Astrocyte of the spinal cord (primary cell): ENCODE data around the gene TMEM40.

Experiments used
- DNase-seq: peaks from one replicate; pipeline ENCODE4 v3.0.0; 2011; ENCODE audit warnings: low read depth, low spot score
- H3K4me3 ChIP-seq: 2 replicates; pipeline ENCODE4 v1.5.1; 2011; ENCODE audit warnings: low read depth, mild to moderate bottlenecking, low read length, moderate library complexity
- in situ Hi-C: cut with HindIII; loops from 2 replicates; pipeline ENCODE4 v1.10.0; 2017; ENCODE audit warnings: low sequenced_read_pairs
- TF ChIP-seq, protein P1 (sequence below): IDR thresholded peaks from 2 replicates; pipeline ENCODE4 v1.5.1; 2012; ENCODE audit warnings: low read depth, mild to moderate bottlenecking, low read length, inconsistent platforms

Gene TMEM40

DNA sequence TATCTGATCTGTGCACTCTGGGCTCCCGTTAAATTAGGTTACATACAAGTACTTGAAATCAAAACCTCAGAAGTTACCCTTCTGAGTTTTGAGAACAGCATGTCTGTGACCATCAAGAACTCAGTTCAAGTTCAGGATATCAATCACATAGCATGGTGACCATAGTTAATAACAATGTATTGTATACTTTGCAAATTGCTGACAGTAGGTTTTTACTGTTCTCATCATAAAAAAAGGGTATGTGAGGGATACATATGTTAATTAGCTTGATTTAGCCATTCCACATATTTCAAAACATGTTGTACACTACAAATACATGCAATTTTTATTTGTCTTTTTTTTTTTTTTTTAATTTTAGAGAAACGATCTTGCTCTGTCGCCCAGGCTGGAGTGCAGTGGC is 25.5 kb downstream of the TMEM40 start:
- no peak overlapping the region for H3K4me3 ChIP-seq
- in situ Hi-C loops = no loop called here
- no peak for DNase-seq
- TF ChIP-seq, protein P1, sequence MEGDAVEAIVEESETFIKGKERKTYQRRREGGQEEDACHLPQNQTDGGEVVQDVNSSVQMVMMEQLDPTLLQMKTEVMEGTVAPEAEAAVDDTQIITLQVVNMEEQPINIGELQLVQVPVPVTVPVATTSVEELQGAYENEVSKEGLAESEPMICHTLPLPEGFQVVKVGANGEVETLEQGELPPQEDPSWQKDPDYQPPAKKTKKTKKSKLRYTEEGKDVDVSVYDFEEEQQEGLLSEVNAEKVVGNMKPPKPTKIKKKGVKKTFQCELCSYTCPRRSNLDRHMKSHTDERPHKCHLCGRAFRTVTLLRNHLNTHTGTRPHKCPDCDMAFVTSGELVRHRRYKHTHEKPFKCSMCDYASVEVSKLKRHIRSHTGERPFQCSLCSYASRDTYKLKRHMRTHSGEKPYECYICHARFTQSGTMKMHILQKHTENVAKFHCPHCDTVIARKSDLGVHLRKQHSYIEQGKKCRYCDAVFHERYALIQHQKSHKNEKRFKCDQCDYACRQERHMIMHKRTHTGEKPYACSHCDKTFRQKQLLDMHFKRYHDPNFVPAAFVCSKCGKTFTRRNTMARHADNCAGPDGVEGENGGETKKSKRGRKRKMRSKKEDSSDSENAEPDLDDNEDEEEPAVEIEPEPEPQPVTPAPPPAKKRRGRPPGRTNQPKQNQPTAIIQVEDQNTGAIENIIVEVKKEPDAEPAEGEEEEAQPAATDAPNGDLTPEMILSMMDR = no peak

DNA sequence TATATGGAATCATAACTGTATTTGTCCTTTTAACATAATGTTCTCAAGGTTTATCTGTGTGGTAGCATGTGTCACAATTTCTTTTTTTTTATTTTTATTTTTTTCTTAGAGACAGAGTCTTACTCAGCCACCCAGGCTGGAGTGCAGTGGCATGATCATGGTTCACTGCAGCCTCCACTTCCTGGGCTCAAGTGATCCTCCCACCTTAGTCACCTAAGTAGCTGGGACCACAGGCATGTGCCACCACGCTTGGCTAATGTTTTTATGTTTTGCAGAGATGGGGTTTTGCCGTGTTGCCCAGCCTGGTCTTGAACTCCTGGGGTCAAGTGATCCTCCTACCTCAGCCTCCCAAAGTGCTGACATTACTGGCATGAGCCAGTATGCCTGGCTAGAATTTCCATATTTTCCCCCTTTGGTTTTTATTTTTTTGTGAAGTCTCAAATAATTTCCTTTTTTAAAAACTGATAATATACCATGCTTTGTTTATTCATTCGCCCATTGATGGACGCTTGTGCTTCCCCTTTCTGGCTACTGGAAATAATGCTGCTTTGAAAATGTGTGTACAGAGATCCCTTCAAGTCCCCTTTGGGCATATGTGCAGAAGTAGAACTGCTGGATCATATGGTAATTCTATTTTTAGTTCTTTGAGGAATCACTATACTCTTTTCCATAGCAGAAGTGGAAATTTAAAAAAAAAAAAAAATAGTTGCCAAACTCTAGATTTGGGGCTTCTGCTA is 28.4 kb downstream of the TMEM40 start:
- TF ChIP-seq, protein P1 = no peak
- in situ Hi-C loops = no loop called here
- no peak overlapping the region for H3K4me3 ChIP-seq
- no peak for DNase-seq

DNA sequence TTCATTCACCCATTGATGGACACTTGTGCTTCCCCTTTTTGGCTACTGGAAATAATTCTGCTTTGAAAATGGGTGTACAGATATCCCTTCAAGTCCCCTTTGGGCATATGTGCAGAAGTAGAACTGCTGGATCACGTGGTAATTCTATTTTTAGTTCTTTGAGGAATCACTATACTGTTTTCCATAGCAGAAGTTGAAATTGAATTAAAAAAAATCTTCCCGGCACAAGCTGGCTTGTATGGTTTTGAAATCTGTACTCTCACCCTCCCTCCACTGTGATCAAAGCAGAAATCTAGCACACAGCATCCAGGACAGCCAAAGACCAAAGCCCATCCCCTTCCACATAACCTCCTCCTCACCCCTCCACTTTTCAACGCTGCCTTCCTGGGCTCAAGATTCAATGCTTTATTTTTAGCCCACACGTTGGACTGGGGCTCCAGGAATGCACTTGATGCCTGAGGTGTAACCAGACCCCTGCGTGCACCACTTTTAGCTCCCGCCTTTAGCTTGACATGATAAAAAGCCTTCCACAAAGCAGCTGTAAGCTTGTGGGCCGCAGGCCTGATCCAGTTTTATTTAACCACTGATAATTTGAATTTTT is 29.9 kb downstream of the TMEM40 start:
- in situ Hi-C loops = no loop called here
- H3K4me3 ChIP-seq = no peak overlapping the region
- TF ChIP-seq, protein P1 = no peak
- no peak for DNase-seq

DNA sequence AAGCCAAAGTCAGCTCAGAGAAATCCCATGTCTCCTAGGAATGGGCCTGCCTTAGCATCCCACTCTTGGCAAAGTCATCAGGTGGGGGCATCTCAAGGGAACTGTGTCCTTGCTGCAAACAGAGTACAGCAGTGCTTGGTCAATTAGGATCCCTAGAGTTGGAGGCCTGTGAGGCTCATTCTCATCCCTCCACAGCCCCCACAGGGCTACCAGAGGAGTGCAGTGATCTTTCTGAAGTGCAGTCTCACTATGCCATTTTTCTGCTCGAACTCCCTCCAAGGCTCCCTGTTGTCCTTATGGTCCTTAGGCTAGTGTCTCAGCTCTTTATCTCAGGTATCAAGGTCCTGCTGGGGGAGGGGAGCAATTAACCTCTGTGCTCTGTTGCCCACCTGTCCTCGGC is 31.1 kb downstream of the TMEM40 start:
- DNase-seq = no peak
- TF ChIP-seq, protein P1 = no peak
- no peak overlapping the region for H3K4me3 ChIP-seq
- in situ Hi-C loops = no loop called here

DNA sequence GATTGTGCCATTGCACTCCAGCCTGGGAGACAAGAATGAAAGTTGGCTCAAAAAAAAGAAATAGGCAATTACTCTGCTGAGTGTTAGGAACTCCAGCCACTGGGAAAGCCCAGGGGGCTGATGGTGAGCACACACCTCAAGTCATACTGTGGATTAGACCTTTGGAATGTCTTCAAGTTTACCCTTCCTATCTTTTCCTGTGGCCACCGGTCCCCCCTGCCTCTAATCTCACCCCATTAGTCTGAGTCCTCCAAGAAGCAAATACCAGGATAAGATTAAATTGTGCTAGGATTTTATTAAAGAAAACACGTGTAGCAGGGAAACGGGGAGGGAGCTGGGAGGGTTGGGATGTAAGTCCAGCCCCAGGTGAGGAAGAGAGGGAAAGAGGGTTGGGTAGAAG is 31.6 kb downstream of the TMEM40 start:
- DNase-seq = no peak
- no peak overlapping the region for H3K4me3 ChIP-seq
- TF ChIP-seq, protein P1 = no peak
- in situ Hi-C loops = no loop called here

DNA sequence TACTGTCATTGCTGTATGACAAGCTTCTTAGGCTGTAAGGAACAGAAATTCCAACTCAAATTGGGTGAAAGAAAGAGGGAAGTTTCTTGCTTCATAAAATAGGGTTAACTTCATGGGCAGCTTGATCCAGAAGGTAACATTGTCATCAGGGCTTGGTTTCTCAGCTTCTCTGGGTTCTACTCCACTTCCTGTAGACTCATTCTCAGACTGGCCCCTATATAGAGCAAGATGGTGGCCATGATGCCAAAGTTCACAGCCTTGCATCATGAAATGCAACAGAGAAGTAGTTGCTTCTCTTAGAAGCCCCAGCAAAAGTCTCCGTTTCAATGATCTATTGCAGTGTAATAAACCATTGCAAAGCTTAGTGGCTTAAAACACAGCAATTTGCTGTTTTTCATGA is 33.6 kb downstream of the TMEM40 start:
- TF ChIP-seq, protein P1 = no peak
- no peak for DNase-seq
- no peak overlapping the region for H3K4me3 ChIP-seq
- in situ Hi-C loops = no loop called here
